Memory B cell (primary cell): Measurements from ENCODE around the gene XAGE2.

Source experiments
- ATAC-seq: fragments of 150-1000 bp; cut with Tn5 transposase; 2 replicates; pipeline ENCODE4 v1.10.0; 2021; ENCODE audit warnings: low read depth, mild to moderate bottlenecking, moderate library complexity
- DNase-seq, 2 donors: peaks; one replicate each; pipeline ENCODE4 v3.0.0; 2022; ENCODE audit warnings: low spot score in 2 of 2
- H3K27ac Mint-ChIP-seq: one replicate; pipeline ENCODE4 v1.8.0; 2022; ENCODE audit warnings: mild to moderate bottlenecking, moderate library complexity, mixed read lengths
- H3K27me3 Mint-ChIP-seq: one replicate; pipeline ENCODE4 v1.8.0; 2022; ENCODE audit warnings: mixed read lengths
- H3K36me3 Mint-ChIP-seq: one replicate; pipeline ENCODE4 v1.8.0; 2022; ENCODE audit warnings: mild to moderate bottlenecking, mixed read lengths
- H3K4me1 Mint-ChIP-seq: one replicate; pipeline ENCODE4 v1.8.0; 2022; ENCODE audit warnings: mixed read lengths
- H3K4me3 Mint-ChIP-seq: one replicate; pipeline ENCODE4 v1.8.0; 2022; ENCODE audit warnings: mild to moderate bottlenecking, moderate library complexity, mixed read lengths
- H3K9me3 Mint-ChIP-seq: one replicate; pipeline ENCODE4 v1.8.0; 2022; ENCODE audit warnings: mixed read lengths

Gene XAGE2

DNA sequence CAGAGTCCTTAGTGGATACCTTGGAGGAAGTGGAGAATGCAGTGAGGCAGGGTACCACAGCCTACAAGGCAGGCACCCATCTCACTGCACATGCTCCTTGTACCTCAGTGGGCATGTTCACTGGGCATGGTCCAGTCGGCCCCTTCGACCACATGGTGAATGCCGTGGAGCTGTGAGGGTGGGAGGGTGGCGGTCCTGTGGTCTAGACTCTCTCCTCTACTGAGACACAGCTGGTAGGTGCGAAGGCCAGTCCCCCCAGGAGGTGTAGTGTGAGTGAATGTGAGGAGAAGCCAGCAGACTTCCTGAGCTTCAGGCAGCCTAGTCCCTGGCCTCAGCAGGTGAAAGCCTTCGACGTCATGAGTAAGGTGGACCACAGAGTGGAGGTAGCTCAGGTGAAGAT is 12.2 kb downstream of the XAGE2 start:
- H3K27ac Mint-ChIP-seq = no peak overlapping the region
- ATAC-seq = no peak
- no peak overlapping the region for H3K4me3 Mint-ChIP-seq
- no peaks in the 10 kb centered on the region for H3K4me1 Mint-ChIP-seq
- peaks cover 7% of the 10 kb centered on the region for H3K27me3 Mint-ChIP-seq
- no peak for DNase-seq
- no peaks in the 10 kb centered on the region for H3K9me3 Mint-ChIP-seq
- H3K36me3 Mint-ChIP-seq = no peaks in the 10 kb centered on the region

GRCh38 chrX:52410439-52411394 is 41.9 kb downstream of the XAGE2 start:
- H3K27ac Mint-ChIP-seq = no peak overlapping the region
- no peaks in the 10 kb centered on the region for H3K27me3 Mint-ChIP-seq

DNA sequence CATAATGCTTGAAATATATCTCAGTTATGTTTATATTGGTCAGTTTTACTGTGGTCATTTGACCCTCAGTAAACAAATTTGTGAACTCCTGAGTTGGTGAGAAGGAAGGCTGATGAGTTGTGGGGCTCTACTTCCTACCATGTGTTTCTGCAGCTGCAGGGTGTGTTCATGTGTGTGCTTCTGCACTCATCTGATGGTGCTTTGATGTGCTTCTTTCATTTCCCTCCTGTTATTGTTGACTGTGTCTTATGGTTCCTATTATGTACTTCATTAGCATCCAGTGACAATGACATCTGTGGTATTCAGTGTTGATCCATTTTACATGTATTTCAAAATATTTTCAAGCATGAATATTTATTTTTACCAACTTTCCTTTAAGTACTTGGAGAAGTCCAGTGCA is 46.5 kb downstream of the XAGE2 start:
- Mint-ChIP-seq H3K4me3 (no peak overlapping the region), H3K27ac (no peak overlapping the region), H3K4me1 (peaks cover 6% of the 10 kb centered on the region), H3K36me3 (no peaks in the 10 kb centered on the region), H3K9me3 (no peaks in the 10 kb centered on the region), H3K27me3 (no peaks in the 10 kb centered on the region)
- ATAC-seq (peak; percentile 24), DNase-seq (no peak)

More at GRCh38 chrX:52410439-52411394, 41.9 kb downstream of the XAGE2 start:
- Mint-ChIP-seq H3K4me1 (peaks cover 2% of the 10 kb centered on the region), H3K4me3 (no peak overlapping the region), H3K9me3 (no peaks in the 10 kb centered on the region), H3K36me3 (no peaks in the 10 kb centered on the region)
- ATAC-seq (no peak), DNase-seq (no peak)

DNA sequence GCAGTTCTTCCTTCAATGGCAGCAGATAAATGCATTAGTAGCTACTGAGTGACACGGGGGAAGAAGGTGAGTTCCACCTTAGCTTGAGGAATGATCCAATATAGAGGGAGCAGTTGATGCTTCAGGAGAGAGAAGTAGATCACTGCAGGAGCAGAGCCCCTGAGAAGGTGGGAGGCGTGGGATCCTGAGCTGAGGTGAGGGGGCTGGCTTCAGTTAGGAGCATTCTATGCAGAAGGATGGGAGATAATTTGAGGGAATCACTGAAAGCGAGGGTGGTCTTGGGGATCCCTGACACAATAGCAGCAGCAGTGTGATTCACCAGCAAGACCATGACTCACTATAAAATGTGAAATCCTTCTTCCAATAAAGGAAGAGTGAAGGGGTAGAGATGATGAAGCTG is 48.0 kb downstream of the XAGE2 start:
- Mint-ChIP-seq H3K27ac (no peak overlapping the region), H3K4me3 (no peak overlapping the region), H3K4me1 (peaks cover 6% of the 10 kb centered on the region), H3K9me3 (no peaks in the 10 kb centered on the region), H3K36me3 (no peaks in the 10 kb centered on the region), H3K27me3 (peaks cover 2% of the 10 kb centered on the region)
- DNase-seq (no peak), ATAC-seq (no peak)

DNA sequence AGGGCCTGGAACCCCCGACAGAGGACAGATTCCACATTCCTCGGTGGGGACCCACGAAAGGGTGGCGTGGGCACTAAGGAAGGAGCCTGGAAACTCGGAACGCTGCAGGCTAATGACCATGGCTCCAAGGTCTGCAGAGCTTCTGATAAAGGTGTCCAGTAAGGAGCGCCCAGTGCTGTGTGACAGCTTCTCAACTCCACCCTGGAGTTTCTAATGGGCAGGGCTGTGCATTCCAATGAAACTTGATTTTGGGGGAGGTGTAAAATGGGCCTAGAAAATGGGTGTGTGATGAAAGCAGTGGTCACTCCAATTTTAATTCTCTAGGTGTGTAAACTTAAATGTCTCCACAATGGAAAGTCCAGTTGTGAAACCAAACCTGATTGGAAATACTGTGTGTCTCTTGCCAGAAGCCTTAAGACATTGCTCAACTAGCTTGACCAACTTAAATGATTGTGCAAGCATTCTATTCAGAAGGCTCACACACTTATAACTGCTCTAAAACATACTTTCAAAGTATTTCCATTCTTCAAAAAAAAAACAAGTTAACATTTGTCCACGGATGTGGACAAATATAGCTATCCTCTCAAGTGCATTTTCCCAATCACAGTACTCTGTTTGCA is 52.1 kb downstream of the XAGE2 start:
- no peak overlapping the region for H3K27ac Mint-ChIP-seq
- no peak overlapping the region for H3K4me3 Mint-ChIP-seq
- no peaks in the 10 kb centered on the region for H3K9me3 Mint-ChIP-seq
- DNase-seq (no peak), ATAC-seq (no peak)
- H3K27me3 Mint-ChIP-seq = peaks cover 2% of the 10 kb centered on the region
- H3K36me3 Mint-ChIP-seq = no peaks in the 10 kb centered on the region
- peaks cover 3% of the 10 kb centered on the region for H3K4me1 Mint-ChIP-seq

- peaks cover 2% of the 10 kb centered on the region for H3K27me3 Mint-ChIP-seq
- no peak overlapping the region for H3K4me3 Mint-ChIP-seq
- H3K27ac Mint-ChIP-seq = no peak overlapping the region
- no peak for DNase-seq
- ATAC-seq = no peak
- H3K36me3 Mint-ChIP-seq = no peaks in the 10 kb centered on the region
- H3K4me1 Mint-ChIP-seq = no peaks in the 10 kb centered on the region
- no peaks in the 10 kb centered on the region for H3K9me3 Mint-ChIP-seq
These were observed 54.1 kb downstream of the XAGE2 start for GRCh38 chrX:52422884-52423283.

DNA sequence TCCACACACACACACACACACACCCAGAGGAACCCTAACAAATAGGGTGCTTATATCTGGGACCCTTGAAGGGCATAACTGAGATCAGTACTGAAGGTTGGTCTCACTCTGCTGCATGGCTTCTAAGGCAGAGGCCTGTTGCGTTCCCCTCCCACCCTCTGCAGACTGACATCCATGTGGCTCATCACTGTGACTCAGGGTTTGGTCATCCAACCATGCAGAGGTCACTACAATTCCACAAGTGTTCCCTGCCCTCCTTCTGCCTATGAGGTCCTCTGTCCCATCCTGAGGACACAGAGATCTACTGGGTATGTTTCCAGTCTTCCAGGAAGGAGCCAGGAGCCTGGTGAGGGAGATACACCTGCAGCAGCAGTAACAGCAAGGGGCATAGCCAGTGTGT is 55.8 kb downstream of the XAGE2 start:
- H3K27ac Mint-ChIP-seq = no peak overlapping the region
- no peaks in the 10 kb centered on the region for H3K9me3 Mint-ChIP-seq
- H3K27me3 Mint-ChIP-seq = peaks cover 2% of the 10 kb centered on the region
- no peaks in the 10 kb centered on the region for H3K4me1 Mint-ChIP-seq
- ATAC-seq (no peak), DNase-seq (no peak)
- no peaks in the 10 kb centered on the region for H3K36me3 Mint-ChIP-seq
- no peak overlapping the region for H3K4me3 Mint-ChIP-seq
